IPS-NIHi11 (cell line): ENCODE results near the gene PCSK6.

ENCODE experiments used
- DNase-seq: peaks from one replicate; pipeline ENCODE4 v3.0.0; 2012; ENCODE audit warnings: mixed read lengths, low spot score

PCSK6 gene

GRCh38 chr15:101397521-101398003, 91.9 kb downstream of the PCSK6 start:
- no peak for DNase-seq

DNA sequence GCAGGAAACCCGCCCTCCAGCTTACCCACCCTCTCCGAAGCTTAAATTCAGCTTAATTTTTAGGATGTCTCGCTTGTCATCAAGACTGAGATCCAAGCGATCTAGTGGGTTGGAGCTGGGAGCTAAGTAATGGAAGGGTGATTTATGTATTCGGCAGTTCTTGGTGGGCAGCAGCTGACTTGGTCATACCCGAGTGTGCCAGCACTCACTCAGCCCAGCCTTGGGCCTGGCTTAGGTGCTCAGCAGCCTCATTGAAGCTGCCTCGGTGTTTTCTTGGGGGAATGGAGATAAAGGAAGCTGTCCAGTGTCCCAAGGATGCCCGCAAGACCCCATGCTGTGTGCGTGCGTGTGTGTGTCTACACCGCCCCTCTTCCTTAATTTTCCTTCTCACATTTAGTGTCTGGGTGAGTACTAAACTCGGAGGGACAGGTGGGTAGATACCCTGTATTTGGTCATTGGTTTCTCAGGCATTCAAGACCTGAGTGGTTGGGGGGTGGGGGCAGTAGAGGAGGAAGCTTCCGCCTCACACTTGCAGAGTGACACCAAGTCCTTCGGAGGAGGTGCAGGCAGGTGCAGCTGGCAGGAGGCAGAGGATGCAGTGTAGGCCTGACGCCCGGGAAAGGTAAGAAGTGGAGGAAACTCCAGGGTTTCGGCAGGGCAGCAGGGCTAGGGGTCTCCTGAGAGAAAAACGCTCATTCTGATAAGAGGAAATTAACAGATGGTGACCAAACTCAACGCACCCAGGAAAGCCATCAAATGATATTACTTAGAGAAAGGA, 92.8 kb downstream of the PCSK6 start:
- no peak for DNase-seq

- no peak for DNase-seq
These were observed 94.9 kb downstream of the PCSK6 start for GRCh38 chr15:101394654-101395053.

DNA sequence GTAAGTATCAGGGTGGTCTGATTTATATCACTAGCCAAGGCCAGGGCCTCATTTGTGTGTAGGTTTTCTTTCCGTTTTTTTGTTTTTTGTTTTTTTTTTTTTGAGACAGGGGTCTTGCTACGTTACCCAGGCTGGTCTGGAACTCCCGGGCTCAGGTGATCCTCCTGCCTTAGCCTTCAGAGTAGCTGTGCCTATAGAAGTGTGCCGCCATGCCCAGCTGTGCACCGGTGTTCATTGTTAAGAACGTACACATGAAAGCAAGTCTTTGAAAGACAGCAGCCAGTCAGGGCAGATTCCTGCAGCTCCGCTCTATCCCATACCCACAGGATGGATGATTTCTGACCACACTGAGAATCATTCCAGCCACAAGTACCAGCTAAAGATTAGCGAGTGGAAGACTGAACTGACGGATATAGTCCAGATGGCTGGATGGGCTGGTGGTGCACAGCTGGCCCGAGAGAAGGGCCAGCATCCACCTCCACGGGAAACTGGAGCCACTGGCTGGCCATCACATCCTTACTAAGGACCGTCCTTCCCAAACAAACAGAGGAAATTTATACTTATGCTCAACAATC, 95.4 kb downstream of the PCSK6 start:
- DNase-seq = no peak

GRCh38 chr15:101393172-101393571, 96.3 kb downstream of the PCSK6 start:
- no peak for DNase-seq

- DNase-seq = no peak
These were observed 97.4 kb downstream of the PCSK6 start for GRCh38 chr15:101391981-101392640.

GRCh38 chr15:101391431-101391830, 98.1 kb downstream of the PCSK6 start:
- no peak for DNase-seq

GRCh38 chr15:101390462-101390861, 99.0 kb downstream of the PCSK6 start:
- no peak for DNase-seq

DNA sequence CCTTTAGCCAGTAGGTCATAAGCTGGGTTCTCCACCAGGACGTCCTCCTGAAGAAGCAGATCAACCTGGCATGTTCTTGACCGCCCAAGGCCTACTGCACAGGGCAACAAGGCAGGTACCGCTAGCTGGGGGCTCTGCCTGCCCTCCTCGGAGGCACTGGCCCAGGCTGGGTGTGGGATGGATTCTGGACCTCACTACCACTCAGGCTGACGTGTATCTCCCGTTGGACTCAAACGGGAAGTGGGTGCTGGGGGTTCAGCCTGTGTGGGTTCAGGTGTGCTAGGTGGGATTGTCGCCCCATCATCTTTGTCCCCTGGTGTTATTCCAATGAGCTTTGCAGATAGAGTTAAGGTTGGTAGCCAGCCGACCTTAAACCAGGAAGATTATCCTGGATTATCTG, 99.4 kb downstream of the PCSK6 start:
- DNase-seq = no peak

- no peak for DNase-seq
These were observed 100.1 kb downstream of the PCSK6 start for GRCh38 chr15:101389362-101389761.

DNA sequence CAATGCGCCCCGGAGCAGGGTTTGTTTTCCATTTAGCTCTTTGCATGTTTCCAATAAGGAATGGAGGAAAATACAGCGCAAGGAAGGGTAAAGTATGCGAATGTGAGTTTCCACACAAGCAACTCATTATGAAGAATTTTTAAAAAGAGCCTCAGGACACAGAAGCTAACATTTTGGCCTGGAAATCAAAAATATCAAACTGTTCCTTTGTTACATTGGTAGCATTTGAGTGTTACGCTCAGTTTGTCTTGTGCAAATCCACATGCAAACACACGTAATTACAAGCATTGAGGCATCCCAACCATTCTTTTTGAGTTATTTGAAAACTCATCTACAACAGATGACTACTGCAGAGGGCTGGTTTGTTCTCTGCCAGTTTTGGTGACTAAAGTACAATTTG, 101.5 kb downstream of the PCSK6 start:
- no peak for DNase-seq

DNA sequence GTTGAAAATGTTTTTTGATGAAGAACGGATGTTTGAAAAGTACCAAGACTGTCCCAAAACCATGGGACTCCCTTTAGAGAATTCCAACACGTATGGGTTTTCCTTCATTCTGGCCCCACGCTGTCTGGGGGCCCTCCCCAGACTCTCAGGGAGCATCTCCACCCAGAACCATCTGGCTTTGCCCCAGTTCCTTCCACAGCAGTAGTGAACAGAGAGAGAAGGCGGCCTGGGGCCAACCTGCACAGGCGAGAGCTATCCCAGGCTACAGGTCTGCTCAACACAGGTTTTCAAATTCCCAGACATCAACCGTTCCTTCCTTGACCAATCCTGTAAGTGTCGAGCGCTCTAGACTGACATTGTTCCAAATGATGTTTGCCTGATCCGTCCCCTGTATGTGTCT, 101.9 kb downstream of the PCSK6 start:
- no peak for DNase-seq

GRCh38 chr15:101386967-101387366, 102.5 kb downstream of the PCSK6 start:
- no peak for DNase-seq

DNA sequence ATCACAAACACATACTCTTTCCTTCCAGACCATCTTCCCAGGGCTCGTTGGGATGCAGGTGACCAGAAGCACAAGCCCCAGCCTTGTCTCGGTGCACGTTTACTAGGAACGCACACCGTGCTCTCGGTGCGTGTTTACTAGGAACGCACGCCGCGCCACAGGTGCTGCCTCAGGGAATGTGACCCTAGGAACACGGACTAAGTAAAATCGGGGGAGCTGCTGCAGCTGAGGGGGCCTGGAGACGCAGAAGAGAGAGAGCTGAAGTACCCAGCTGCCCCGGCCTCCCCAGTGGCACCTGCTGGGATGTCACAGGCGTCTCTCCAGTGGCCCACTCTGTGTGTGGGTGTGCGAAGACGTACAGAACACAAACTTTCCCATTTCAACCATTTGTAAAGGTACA, 103.5 kb downstream of the PCSK6 start:
- no peak for DNase-seq

GRCh38 chr15:101384276-101384675, 105.2 kb downstream of the PCSK6 start:
- DNase-seq = no peak

GRCh38 chr15:101382544-101382943, 107.0 kb downstream of the PCSK6 start:
- no peak for DNase-seq

- no peak for DNase-seq
These were observed 107.8 kb downstream of the PCSK6 start for GRCh38 chr15:101381671-101382212.

DNA sequence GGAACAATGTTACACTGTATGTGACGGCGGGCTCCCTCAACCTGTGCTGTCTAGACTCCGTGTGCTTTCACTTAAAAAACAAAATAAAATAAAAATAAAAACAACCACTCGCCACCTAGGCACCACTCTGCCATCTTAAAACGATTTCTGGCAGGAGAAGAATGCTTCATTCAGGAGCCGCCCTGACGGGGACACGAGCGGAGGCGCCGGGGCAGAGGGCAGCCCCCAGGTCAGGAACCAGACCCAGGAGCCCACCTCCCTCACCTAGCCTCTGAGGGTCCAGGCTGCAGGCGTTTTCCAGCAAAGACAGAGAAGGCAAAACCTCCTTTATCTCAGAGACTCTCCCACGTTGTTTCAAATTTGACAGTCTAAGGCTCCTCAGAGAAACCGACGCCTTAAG, 109.4 kb downstream of the PCSK6 start:
- no peak for DNase-seq

GRCh38 chr15:101379647-101380046, 109.9 kb downstream of the PCSK6 start:
- no peak for DNase-seq

DNA sequence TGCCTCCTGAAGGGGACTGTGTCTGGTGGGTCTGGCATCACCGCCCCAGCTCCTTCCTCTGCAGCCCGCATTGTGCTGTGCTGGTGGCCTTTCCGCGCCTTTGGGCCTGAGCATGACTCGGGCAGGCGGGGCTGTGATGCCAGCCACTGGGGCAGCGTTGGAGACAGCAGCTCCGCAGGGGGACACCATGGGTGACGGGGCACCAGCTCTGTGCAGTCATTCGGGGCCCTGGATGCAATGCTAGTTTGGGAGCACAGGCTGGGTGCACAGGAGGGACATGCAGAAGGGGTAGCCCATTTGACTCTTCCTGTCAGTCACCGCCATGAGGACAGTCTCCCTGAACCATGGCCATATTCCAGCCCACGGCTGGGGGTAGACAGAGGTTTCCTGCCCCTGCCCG, 110.6 kb downstream of the PCSK6 start:
- DNase-seq = no peak

DNA sequence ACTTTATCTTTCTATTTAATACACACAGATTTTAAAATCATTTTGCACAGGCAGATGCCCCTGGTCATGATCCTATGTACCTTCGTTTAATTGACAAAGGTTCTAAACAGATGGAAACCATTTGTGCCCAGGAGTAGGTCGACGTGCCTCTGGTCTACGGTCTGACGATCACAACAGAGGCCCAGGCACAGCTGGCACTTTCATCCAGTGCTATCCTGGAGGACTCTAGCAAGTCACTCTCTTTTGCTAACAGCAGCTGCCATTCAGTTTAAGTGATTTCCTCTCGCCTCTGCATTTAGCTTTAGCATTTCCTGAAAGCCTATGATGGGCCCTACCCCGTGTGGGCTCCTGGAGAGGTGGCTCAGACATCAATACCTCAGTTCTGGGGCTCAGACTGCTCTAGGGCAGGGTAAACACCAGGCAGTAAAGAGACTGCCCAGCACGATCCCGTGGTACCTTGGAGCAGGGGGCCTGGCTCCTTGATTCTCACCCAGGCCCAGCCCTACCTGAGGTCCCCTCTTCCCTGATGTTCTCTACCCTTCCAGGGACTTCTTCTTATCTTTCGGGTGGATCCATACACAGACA, 111.2 kb downstream of the PCSK6 start:
- DNase-seq = no peak

DNA sequence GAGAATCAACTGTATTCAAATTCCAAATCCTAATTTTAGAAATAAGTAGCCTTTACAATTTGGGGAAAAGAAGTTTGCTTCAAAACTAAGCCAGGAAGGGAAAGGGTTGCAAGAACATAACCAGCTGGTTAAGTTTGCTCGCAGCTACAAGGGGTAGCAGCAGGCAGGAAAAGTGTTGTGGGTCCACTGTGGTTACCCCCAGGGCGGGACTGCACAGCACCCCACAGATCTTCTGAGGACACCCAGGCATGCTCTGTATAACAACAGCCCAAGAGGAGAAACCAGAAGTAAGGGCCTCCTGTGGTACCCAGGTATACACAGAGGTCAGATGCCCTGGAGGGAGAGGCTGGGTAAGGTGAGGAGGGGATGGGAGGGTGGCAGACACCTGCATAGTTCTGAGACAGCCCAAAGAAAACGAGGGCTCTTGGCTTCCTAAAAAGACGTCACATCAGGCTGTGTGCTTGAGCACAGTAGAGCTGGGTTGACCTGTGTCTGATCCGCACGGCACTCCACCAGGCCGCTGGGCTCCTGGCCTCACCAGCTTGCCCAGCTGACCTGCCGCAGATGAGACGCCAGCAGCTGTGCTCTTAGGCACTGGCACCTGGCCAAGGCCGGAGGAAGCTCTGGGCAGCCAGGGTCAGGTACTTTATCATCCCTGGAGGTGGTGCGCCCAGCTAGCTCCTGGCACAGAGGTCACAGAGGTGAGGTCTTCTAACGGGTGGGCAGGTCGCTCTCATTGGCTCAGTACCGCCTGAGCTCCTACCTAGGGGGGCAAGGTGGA, 112.7 kb downstream of the PCSK6 start:
- DNase-seq = no peak
